A673 (cell line): ENCODE results near the gene POU2AF3.

ENCODE experiments used
- EZH2 ChIP-seq: fragments of 200-600 bp; sonication (generic); IDR thresholded peaks from 2 replicates; pipeline ENCODE4 v1.6.1; 2017; ENCODE audit warnings: borderline replicate concordance, low read depth, mild to moderate bottlenecking, mixed read lengths, antibody characterized with exemption, low read length; ENCODE audit not compliant: poor library complexity, severe bottlenecking
- TF ChIP-seq, protein P1 (sequence below): fragments of 300-800, 200-600 bp; sonication (generic); conservative IDR thresholded peaks from 2 replicates; pipeline ENCODE4 v1.5.1; 2017; ENCODE audit warnings: low read depth, mild to moderate bottlenecking, antibody characterized with exemption, low read length, moderate library complexity, mixed read lengths

DNA sequence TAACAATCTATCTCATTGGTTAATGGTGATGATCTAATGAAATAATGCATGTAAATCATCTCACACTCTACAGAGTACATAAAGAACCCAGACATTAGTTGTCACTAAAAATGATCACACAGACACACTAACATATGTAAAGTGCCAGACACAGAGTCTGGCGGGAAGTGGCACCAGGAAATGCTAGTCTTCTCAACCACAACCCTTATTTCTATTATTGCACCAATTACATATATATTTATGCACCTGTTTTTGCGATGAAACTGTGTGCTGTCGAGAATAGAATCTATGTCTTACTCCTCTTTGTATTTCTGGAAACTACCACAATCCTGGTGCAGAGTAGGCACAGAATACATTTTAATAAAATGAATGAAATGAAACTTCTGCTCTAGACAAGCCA is 25.9 kb upstream of the POU2AF3 start:
- TF ChIP-seq, protein P1, sequence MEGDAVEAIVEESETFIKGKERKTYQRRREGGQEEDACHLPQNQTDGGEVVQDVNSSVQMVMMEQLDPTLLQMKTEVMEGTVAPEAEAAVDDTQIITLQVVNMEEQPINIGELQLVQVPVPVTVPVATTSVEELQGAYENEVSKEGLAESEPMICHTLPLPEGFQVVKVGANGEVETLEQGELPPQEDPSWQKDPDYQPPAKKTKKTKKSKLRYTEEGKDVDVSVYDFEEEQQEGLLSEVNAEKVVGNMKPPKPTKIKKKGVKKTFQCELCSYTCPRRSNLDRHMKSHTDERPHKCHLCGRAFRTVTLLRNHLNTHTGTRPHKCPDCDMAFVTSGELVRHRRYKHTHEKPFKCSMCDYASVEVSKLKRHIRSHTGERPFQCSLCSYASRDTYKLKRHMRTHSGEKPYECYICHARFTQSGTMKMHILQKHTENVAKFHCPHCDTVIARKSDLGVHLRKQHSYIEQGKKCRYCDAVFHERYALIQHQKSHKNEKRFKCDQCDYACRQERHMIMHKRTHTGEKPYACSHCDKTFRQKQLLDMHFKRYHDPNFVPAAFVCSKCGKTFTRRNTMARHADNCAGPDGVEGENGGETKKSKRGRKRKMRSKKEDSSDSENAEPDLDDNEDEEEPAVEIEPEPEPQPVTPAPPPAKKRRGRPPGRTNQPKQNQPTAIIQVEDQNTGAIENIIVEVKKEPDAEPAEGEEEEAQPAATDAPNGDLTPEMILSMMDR, result no peak
- no peak for TF ChIP-seq EZH2
